IMR-90 (cell line): ENCODE data around the gene LONP1.

Experiments used
- CTCF ChIP-seq: conservative IDR thresholded peaks from 2 replicates; pipeline ENCODE4 v1.5.1; 2012; ENCODE audit warnings: mild to moderate bottlenecking, low read depth, low read length, improper control_type of control experiment
- RFX5 ChIP-seq: IDR thresholded peaks from 2 replicates; pipeline ENCODE4 v1.8.0; 2012; ENCODE audit warnings: low read depth, mild to moderate bottlenecking, low read length, moderate library complexity
- SMC3 ChIP-seq: fragments of 150-350 bp; IDR thresholded peaks from 2 replicates; pipeline ENCODE4 v1.6.1; 2016; ENCODE audit warnings: low read depth, mild to moderate bottlenecking, antibody characterized with exemption, low read length, moderate library complexity
- USF2 ChIP-seq: fragments of 150-350 bp; IDR thresholded peaks from 2 replicates; pipeline ENCODE4 v1.6.1; 2017; ENCODE audit warnings: mild to moderate bottlenecking, antibody characterized with exemption, low read length, low read depth

- TF ChIP-seq CTCF (no peak), RFX5 (no peak), USF2 (no peak), SMC3 (no peak)
Observed at GRCh38 chr19:5672708-5673459, 47.1 kb downstream of the LONP1 start.
